IPS-11a (cell line): ENCODE results near the gene P3R3URF.
"Not testable (repeated sequence)": the region's sequence is repeated elsewhere in the genome, so short reads cannot be mapped to it uniquely, and the experiment has no call there.

Experiments used
- H3K4me3 ChIP-seq: one replicate; pipeline ENCODE4 v1.5.1; 2013; ENCODE audit warnings: low read depth, low read length, control low read depth

Gene P3R3URF

DNA sequence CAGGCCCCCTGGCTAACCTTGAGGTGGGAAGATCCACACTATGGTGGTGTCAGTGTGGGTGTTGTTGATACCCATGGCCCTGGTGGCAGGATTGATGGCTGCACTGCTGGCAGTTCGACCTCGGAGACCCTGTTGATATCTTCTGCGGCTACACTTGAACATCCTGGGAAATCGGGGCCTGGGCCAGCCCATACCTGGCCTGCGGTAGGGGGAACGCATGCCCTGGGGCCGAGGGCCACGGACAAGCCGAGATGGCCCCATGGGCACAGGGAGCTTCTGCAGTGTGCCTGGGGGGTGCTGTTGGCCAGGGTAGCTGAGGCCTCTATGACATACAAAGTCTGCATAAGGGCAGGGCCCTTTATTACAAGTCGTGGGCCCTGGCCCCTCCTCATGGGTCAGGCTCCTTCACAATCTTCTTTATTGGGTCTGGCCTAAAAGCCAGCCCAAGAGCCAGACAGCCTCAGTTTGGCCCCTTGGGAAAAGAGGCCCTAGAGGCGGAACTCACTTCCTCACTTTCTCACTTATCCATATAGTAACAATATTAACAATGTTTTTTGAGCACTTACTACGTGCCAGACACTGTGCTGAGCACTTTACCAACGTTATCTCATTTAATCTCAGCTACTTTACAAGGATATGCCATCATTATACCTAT lies at the start of gene P3R3URF:
Gene P3R3URF, minus strand, starts transcription at position 278 of the 655 bp plus-strand sequence. Its CDS starts 17 bp downstream, at position 261.
- H3K4me3 ChIP-seq = no peak within 1 kb of the TSS

DNA sequence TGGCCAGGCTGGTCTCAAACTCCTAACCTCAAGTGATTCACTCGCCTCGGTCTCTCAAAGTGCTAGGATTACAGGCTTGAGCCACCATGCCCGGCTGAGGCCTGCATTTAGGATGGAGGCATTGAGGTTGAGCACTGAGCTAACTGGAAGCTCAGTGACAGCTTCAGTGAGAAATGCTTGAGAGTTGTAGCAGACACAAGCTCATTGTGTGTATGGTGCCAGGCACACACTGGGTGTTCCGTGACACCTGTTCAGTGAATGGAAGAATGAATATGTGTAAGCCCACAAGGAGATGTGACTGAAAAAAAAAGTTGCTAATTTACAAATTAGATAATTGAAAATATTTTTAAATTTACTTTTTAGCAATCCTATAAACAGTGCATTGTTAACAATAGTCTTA lies 48.7 kb upstream of the P3R3URF start:
- no peak overlapping the region for H3K4me3 ChIP-seq

DNA sequence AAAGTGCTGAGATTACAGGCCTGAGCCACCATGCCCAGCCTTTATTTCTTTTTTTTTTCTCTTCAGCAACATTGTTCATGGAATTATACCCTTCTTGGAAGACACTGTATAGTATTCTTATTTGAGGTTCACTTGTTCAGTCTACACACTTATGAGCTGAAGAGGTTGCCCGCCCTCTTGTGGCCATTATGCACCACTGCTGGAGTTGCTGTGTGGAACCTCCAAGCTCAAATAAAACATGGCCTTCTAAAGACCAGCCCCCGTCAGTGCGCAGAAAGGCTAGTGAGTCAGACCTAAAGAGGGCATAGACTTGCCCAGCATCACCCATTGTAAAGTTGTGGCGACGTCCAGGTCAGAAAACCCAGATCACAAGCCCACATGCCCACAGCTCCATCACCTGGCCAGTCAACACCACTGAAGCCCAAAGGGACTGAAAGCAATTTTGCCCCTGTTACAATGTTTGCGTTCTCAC lies 47.2 kb upstream of the P3R3URF start:
- H3K4me3 ChIP-seq = no peak overlapping the region

DNA sequence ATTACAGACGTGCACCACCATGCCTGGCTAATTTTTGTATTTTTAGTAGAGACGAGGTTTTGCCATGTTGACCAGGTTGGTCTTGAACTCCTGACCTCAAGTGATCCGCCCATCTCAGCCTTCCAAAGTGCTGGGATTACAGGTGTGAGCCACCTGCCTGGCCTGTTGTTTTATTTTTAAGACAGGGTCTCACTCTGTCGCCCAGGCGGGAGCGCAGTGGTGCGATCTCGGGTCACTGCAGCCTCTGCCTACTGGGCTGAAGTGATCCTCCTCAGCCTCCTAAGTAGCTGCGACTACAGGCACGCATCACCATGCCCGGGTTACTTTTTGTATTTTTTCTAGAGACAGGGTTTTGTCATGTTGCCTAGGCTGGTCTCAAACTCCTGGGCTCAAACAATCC lies 46.8 kb upstream of the P3R3URF start:
- not testable (repeated sequence) for H3K4me3 ChIP-seq

DNA sequence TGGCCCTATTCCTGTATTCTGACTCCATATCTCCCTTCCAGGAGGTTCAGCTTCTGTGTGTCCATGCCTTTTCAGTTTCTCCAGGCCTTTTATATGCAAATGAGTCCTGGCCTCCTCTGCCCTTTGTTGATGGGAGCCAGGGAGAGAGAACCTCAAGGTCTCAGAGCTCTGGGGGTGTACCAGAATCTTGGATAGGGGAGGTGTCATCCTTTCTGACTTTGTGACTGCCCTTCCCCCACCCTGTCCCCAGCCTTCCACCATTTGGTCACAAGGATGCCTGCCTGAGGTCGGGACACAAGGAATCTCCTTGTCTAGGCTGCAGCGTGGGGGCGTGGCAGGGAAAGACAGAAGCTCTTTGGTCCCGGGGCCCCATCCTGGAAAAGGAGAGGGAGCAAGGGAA lies 45.5 kb upstream of the P3R3URF start:
- no peak overlapping the region for H3K4me3 ChIP-seq

DNA sequence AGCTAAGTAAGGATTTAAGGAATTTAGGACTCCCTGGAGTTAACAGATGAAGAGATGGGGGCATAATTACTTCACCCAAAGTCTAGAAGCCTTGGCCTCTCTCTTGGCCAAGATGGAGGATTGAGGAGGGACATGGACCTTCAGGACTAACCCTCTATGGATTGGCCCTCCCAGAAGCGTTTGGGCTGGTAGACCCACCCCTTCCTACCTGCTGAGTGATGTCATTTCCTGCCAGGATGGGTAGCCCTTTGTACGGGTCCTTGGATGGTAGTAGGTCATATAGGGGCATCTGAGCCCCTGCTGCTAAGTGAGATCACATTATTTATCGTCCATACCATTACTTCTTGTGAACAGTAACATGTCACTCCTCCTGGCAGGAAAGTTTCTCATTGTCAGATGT lies 44.5 kb upstream of the P3R3URF start:
- H3K4me3 ChIP-seq = no peak overlapping the region

DNA sequence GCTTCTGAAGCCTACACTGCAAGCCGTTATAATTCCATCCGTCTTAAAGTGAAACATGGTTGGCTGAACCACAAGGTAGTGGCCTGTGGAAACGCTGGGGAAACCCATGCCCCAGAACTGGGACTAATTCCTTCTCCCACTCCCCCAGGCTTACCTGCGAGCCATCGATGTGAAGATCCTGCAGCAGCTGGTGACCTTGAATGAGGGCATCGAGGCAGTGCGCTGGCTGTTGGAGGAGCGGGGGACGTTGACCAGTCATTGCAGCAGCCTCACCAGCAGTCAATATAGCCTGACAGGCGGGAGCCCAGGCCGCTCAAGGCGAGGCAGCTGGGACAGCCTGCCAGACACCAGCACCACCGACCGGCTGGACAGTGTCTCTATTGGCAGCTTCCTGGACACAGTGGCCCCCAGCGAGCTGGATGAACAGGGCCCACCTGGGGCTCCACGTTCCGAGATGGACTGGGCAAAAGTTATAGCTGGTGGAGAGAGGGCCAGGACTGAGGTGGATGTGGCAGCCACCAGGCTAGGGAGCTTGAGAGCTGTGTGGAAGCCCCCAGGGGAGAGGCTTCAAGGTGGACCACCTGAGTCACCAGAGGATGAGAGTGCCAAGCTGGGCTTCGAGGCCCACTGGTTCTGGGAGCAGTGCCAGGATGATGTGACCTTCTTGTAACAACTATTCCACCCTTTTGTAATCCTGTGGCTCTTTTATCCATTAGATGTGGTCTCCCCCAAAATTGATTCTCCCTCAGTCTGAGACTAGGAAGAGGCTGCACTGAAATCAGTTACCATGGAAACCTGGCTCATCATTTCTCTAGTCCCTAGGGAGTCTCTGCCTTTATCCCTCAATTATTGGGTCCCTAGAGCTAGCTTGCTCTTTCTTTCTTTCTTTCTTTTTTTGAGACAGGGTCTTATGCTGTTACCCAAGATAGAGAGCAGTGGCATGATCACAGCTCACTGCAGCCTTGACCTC lies 43.5 kb upstream of the P3R3URF start:
- no peak overlapping the region for H3K4me3 ChIP-seq

DNA sequence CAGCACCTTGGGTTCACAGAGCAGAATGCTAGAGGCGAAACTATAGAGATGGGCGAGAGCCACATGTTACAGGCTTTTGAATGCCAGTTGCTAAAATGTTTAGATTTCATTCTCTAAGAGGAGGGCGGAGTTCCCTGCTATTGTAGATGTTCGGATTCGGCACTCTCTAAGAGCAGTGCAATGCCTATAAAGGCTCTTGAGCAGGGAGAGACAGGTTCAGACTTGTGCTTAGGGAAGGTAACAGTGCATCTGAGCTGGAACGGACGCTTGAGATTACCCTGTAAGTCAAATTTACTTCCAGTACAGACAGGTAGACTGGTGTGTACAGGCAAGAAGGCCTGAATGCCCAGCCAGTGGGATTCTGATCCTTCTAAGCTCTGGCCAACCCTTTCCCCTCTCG lies 42.2 kb upstream of the P3R3URF start:
- H3K4me3 ChIP-seq = no peak overlapping the region

DNA sequence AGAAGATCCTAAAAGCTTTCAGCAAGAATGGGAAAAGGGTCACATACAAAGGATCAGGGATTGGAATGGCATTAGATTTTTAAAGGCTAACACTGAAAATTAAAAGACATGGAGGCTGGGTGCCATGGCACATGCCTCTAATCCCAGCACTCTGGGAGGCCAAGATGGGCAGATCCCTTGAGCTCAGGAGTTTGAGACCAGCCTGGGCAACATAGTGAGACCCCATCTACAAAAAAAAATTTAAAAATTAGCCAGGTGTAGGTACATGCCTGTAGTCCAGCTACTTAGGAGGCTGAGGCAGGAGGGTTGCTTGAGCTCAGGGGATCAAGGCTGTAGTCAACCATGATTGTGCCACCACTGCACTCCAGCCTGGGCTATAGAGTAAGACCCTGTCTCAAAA lies 39.2 kb upstream of the P3R3URF start:
- no peak overlapping the region for H3K4me3 ChIP-seq

DNA sequence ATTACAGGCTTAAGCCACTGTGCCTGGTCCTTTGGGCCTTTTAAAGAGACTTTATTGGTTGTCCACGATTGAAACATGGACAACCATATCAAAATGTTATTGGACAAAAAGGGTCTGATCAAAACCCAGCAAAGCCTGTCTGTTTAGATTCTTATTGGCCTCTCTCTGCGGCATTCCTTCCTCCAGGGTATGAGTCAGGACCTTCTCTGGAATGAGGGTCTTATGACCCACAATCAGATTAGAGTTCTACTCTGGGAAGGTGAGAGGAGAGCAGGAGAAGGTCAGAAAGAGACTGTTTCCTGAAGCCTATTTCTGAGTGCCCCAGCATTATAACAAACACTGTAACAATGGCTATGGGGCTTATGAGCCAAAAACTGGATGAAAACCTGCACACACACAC lies 34.8 kb upstream of the P3R3URF start:
- no peak overlapping the region for H3K4me3 ChIP-seq

DNA sequence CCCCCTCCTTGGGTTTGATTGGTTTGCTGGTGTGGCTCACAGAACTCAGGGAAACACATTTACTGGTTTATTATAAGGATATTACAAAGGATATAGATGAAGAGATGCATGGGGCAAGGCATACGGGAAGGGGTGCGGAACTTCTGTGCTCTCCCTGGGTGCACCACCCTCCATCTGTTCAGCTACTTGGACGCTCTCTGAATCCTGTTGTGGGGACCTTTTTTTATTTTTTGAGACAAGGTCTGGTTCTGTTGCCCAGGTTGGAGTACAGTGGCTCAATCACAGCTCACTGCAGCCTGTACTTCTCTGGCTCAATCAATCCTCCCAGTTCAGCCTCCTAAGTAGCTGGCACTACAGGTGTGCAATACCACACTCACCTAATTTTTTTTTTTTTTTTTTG lies 34.3 kb upstream of the P3R3URF start:
- H3K4me3 ChIP-seq = no peak overlapping the region

DNA sequence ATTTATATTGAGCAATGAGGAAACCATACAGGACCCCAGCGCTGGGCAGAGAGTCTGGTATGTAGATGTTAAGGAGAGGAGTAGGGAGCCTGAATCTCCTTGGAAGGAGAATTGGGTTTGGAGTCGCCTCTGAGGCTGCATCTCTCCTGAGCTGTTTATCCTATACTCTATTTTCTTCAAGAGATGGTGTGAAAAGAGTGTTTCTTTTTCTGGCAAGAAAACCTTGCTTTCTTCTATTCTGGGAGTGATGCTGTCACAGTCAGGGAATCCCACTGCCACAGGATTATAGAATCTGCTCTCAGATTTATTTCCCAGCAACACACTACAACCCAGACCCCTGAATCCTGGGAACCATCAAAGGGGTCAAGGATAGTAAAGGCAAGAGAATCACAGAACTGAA lies 30.1 kb upstream of the P3R3URF start:
- H3K4me3 ChIP-seq = no peak overlapping the region

DNA sequence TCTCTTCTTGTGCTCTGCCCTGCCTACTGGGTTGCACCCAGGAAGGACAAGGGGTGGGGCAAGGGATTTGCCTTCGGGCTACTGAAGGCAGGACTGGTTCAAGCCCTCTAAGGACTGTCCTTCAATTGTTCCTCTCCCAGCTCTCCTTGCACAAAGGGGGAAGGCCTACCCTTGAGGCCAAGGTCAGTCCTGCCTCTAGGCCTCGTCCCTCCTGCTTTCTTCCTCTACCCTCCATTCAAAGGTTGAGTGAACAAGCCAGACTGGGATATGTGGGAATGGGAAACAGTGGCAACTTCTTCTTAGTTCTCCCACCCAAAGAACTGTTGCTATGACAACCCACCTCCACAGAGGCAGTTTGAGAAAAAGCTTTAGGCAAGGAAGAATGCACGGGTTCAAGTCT lies 29.5 kb upstream of the P3R3URF start:
- H3K4me3 ChIP-seq = no peak overlapping the region

DNA sequence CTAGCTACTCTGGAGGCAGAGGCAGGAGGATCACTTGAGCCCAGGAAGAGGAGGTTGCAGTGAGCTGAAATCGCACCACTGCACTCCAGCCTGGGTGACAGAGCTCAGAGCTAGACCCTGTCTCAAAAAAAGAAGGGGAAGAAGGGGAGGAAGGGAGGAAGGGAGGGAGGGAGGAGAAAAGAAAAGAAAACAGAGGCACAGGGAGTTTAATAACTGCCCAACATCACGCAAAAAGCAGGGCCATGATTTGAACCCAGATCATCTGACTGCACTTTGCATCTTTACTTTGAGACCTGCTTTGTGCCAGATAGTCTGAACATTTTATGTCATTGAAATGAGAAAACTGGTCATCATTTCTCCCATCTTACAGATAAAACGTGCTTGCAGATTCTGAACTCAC lies 28.9 kb upstream of the P3R3URF start:
- no peak overlapping the region for H3K4me3 ChIP-seq

DNA sequence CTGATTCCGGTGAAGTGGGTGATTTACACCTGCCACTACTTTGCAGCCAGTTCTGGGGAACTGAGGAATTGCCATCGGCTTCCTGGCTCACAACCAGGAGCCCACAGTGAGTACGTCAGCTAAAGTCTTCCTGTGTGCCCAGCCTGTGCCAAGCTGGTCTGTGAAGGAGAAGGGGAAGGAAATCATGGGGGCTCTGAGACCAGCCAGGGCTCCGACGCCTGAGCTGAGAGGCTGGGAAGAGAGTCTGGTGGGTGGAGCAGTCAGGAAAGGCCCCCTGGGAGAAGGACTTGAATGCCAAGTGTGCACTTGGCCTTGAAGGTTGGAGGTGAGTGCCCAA lies 28.1 kb upstream of the P3R3URF start:
- no peak overlapping the region for H3K4me3 ChIP-seq

DNA sequence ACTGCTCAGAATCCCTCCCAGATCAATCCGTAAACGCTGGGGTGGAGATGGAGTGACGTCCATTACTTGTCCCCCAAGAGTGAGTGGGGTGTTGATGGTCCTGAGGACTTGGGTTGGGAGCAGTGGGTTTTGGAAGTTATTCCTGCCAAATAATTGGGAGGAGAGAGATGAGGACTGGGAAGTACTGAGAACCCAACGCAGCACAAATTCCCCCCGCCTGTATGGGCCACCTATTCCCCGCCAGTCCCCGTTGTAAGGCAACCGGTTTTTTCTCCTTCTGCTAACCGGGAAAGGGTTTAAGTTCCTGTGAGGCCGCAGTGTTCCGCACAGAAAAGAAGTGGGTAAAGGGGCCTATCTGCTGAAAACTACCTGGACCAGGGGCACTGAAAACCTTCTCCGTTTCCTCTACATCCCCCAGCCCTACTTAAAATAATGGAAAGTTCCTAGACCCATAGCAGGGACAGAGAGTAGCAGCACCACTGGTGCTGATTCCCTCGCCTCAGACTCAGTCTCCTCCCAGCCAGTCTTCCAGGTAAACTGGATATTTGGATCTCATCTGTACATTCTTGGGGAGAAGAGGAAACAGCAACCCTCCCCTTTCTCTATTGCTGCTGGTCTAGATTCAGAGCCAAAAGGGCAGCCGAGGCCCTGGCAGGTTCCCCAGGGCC lies 27.6 kb upstream of the P3R3URF start:
- peak overlapping the region; percentile 90 for H3K4me3 ChIP-seq

DNA sequence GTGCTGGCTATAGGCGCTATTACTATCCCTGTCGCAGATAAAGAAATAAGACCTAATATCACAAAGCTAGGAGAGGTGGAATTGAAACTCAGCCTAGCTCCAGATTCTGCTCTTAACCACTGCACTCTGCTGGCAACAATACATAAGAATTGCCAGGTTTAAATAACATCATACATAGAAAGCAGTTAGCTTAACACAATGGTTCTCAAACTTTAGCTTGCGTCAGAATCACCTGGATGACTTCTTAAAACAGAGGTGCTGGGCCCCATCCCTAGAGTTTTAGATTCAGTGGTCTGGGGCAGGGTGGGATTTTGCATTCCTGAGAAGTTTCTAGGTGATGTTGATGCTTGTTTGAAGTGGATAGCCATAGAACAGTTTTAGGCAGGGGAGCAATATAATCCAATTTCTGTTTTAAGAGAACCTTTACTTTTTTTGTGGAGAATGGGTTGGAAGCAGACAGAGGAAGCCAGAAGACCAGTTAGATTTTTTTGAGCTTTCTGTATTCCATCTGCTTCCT lies 23.0 kb upstream of the P3R3URF start:
- H3K4me3 ChIP-seq = no peak overlapping the region

DNA sequence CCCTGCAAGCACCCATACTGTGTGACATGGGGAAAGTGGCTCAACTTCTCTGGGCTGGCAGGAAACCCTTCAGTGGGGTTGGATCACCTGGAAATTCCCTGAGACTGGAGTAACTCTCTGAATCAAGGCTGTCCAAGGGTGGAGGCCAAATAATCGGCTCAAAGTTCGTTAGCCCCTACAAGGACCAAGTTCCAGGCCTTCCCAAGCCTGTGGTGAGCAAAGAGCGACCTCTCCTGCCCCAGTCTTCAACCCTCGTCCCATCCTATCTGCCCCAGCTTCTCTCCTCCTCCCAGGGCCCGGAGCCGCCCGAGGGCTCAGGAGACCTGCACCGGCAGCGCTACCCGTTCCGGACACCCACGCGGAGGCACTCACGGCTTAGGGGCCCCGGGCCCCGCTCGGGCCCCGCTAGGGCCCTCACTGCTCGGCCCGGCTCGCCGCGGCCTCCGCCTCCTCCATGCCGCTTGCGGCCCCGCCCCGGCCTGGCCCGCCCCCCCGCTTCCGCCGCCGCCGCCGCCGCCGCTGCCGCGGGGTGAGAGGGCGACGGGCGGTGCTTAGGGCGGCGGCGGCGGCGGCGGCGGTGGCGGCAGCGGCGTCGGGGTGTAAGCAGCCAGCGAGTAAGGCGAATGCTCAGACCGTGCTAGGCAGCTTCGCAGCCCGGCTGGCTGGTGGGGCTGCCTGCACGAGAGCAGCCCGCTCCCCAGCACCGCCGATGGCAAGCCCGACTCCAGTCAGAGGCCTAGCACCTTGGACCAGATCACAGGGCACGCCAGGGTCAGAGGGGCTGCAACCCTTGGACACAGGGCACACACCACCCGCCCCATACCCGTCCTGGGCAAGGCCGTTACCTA lies 21.9 kb upstream of the P3R3URF start, which contains the start of gene POMGNT1:
Gene POMGNT1, minus strand, starts transcription at position 471 of the 848 bp plus-strand sequence. CDS start 613 bp downstream, outside the sequence.
- peak within 1 kb of the TSS; percentile 86 for H3K4me3 ChIP-seq

DNA sequence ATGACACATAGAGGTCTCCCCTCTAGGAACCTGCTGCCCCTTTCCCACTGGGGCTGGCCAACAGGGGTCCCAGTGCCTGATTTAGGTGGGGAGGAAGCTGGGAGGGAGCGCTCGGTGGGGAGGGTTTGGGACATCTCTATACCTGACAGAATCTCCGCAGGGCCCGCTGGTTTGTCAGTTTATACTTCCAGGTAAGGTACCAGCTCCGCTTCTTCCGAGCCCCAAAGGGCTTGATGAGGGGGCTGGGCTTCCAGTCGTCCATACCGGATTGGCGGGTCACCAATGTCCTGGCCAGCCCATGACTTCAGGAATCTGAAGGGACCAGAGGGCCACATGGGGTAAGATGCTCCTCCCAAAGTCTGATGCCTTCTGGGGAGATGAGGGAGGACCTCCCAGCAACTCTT lies 21.3 kb upstream of the P3R3URF start:
- peak overlapping the region; percentile 86 for H3K4me3 ChIP-seq

DNA sequence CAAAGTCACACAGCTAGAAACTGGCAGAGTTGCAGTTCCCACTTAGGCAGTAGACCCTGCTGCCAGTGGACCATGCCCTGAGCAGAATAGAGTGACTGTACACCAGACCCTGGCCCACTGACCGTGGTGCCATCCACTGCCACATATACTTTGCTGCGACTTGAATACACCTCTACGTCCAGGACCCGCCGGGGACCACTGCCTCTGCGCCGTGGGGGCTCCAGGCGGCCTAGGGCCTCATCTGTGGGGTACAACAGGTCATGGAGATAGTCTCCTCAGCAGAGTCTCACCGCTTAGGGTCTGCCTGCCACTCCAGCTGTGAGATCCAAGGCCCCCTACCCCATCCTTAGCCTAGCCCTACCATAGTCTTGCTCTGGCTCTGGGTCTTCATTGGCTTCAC lies 20.3 kb upstream of the P3R3URF start:
- H3K4me3 ChIP-seq = no peak overlapping the region
